ENCODE results near the gene ZDHHC9. TPM values are rescaled to one million over a fixed set of nuclear protein-coding genes. Genes with fewer than 3 reads are reported as not detected.
A peak's percentile ranks its signal among the peaks of the same experiment; 100 is the strongest.

Gene ZDHHC9
- total and polyA plus RNA-seq, 12 donors, result 4.2 to 22.8 (median 11.4) TPM

DNA sequence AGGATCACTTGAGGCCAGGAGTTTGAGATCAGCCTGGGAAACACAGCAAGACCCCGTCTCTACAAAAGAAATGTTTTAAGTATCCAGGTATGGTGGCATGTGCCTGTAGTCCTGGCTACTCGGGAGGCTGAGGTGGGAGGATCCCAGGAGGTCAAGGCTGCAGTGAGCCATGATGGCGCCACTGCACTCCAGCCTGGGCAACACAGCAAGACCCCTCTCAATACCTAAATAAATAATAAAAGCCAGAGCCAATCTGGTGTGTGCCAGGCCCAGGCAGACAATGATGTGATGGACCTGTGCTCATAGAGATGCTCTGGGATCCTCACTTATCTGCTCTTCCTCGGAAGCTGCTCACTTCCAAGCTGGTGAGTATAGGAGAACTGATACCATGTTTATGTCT lies 82.1 kb downstream of the ZDHHC9 start:
- TF ChIP-seq, protein P1, sequence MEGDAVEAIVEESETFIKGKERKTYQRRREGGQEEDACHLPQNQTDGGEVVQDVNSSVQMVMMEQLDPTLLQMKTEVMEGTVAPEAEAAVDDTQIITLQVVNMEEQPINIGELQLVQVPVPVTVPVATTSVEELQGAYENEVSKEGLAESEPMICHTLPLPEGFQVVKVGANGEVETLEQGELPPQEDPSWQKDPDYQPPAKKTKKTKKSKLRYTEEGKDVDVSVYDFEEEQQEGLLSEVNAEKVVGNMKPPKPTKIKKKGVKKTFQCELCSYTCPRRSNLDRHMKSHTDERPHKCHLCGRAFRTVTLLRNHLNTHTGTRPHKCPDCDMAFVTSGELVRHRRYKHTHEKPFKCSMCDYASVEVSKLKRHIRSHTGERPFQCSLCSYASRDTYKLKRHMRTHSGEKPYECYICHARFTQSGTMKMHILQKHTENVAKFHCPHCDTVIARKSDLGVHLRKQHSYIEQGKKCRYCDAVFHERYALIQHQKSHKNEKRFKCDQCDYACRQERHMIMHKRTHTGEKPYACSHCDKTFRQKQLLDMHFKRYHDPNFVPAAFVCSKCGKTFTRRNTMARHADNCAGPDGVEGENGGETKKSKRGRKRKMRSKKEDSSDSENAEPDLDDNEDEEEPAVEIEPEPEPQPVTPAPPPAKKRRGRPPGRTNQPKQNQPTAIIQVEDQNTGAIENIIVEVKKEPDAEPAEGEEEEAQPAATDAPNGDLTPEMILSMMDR (IDR thresholded peaks at IDR 0.05), result no peak
- ATAC-seq (no peak), DNase-seq (no peak)
- Histone ChIP-seq H3K9me3 (no peaks in the 10 kb centered on the region), H3K27ac (no peak overlapping the region), H3K27me3 (no peaks in the 10 kb centered on the region), H3K4me3 (no peak overlapping the region), H3K36me3 (no peaks in the 10 kb centered on the region), H3K4me1 (peaks cover 0 to 33% (median 3%) of the 10 kb centered on the region in 9 donors)
- WGBS, 2 donors, result 98% methylated on average over 4 of the region's 4 CpGs
- intact Hi-C loops (cut with DNase I), result no loop called here

DNA sequence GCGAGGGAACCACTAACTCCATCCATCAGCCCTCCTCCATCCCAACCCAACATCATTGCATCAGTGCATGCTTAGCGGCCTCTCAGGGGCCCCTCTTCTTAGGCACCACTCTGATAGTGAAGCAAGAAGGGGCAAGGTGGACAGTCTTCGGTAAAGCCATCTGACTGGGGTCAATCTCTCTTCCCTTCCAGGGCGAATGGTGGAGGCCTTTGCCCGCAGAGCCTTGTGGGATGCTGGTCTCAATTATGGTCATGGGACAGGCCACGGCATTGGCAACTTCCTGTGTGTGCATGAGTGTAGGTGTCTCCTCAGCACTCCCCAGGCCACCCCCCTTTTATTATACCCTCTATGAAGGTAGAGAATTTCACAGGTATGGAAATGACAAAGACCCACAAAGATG lies 82.7 kb downstream of the ZDHHC9 start:
- no peak overlapping the region for H3K4me3 ChIP-seq
- no peaks in the 10 kb centered on the region for H3K9me3 ChIP-seq
- no peaks in the 10 kb centered on the region for H3K36me3 ChIP-seq
- ATAC-seq (no peak), DNase-seq (no peak)
- H3K4me1 ChIP-seq, result peaks cover 0 to 39% (median 3%) of the 10 kb centered on the region in 9 donors
- WGBS, 2 donors, result 96 to 99% methylated on average over 6 of the region's 6 CpGs
- intact Hi-C loops (cut with DNase I), result no loop called here
- H3K27ac ChIP-seq, result no peak overlapping the region
- TF ChIP-seq, protein P1 (IDR thresholded peaks at IDR 0.05), result no peak
- H3K27me3 ChIP-seq, result peaks cover 0 to 2% (median 0%) of the 10 kb centered on the region in 7 donors

DNA sequence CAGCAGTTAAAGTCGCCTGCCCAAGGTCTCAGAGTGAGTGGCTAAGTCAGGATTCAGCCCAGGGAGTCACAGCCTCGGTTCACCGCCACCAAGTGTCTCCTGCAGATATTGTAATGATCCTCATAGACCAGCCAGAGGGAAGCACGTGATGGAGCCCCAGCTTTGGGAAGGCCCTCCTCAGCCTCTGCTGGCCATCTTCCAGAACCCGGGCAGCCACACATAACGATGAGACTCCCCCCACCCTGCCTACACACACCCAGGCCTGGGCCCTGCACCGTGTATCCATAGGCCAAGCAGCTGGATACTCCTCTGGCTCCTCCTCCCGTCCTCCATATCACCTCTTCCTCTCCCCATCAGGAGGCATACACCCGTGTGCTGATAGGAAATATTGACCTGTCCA lies 83.5 kb downstream of the ZDHHC9 start:
- DNase-seq (no peak), ATAC-seq (peak in 1 of 8 donors; percentile 30)
- TF ChIP-seq, protein P1 (IDR thresholded peaks at IDR 0.05), result no peak
- Histone ChIP-seq H3K4me1 (peaks cover 0 to 43% (median 3%) of the 10 kb centered on the region in 9 donors), H3K36me3 (no peaks in the 10 kb centered on the region), H3K27ac (peak overlapping the region in 3 of 10 donors; percentile 15 to 71 (median 36)), H3K4me3 (no peak overlapping the region), H3K27me3 (peaks cover 0 to 11% (median 0%) of the 10 kb centered on the region in 7 donors), H3K9me3 (no peaks in the 10 kb centered on the region)
- 71 to 75% methylated on average over 9 of the region's 9 CpGs for WGBS, 2 donors
- intact Hi-C loops (cut with DNase I), result no loop called here

DNA sequence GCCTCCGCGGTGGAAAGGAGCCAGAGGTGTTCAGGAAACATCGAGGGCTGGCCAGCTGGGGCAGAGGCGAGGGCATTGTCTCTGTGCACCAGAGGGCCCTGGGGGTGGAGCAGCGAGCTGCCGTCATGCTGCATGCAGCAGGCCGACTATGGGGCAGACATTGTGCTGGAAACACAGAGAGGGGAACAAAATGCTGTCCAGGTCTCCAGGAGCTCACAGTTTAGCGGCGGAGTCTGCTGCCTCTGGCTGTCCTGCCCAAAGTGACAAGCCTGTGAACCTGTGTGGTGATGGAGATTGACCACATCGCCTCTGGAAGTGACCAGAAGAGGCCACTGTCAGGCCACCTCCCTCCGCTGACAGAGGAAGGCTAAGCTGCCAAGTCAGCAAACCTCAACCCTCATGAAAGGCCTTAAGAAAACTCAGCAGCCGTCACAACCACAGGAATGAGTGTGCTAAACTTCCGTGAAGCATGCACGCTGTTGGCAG lies 84.1 kb downstream of the ZDHHC9 start:
- TF ChIP-seq, protein P1 (IDR thresholded peaks at IDR 0.05), result peak in 5 of 9 donors; percentile 9 to 33 (median 26)
- Histone ChIP-seq H3K4me3 (no peak overlapping the region), H3K27me3 (peaks cover 0 to 11% (median 0%) of the 10 kb centered on the region in 7 donors), H3K9me3 (no peaks in the 10 kb centered on the region), H3K36me3 (no peaks in the 10 kb centered on the region), H3K27ac (peak overlapping the region in 3 of 10 donors; percentile 15 to 71 (median 36)), H3K4me1 (peaks cover 0 to 43% (median 3%) of the 10 kb centered on the region in 9 donors)
- DNase-seq (peak; percentile 30 to 35), ATAC-seq (peak; percentile 67 to 84 (median 74))
- intact Hi-C loops (cut with DNase I), result loop anchor here in 1 of 10 donors (10.0 kb wide), 1 partner anchor 65 kb away; no protein-coding TSS in a partner anchor
- WGBS, 2 donors, result 49 to 54% methylated on average over 14 of the region's 14 CpGs

All from heart right ventricle (tissue), 16 donors.